Peyer's patch (tissue), 4 donors: ENCODE results near the gene GTF2F2.

Experiments used
- POLR2A ChIP-seq, 2 donors: fragments of 450-650 bp; IDR thresholded peaks; one replicate each; pipeline ENCODE4 v1.5.1; 2017; ENCODE audit warnings: antibody characterized with exemption in 2 of 2, mild to moderate bottlenecking in 2 of 2, moderate library complexity in 2 of 2
- TF ChIP-seq, protein P1 (sequence below), 6 experiments: fragments of 450-650 bp in 4 of 6; fragments of 200-600 bp in 2 of 6; sonication (generic) in 1 of 6; IDR thresholded peaks; one replicate each; pipeline ENCODE4 v1.5.1; 2017 to 2019; ENCODE audit warnings: antibody characterized with exemption in 6 of 6, mild to moderate bottlenecking in 3 of 6, moderate library complexity in 1 of 6

DNA sequence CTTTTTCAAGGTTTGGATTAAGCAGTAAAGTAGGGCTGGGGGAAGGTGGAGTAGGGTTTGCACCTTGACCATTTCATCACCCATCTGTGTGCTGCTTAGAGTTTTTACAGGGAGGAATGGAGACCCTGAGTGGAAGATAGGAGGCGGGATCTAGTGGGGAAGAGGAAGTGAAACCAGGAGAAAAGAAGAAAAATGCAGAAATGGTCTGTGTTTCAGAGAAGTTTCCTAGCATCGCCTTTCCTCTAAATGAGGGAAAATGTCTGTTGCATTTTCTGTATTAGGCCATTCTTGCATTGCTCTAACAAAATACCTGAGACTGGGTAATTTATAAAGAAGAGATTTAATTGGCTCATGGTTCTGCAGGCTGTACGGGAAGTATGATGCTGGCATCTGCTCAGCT lies 156.6 kb downstream of the GTF2F2 start:
- TF ChIP-seq, protein P1, sequence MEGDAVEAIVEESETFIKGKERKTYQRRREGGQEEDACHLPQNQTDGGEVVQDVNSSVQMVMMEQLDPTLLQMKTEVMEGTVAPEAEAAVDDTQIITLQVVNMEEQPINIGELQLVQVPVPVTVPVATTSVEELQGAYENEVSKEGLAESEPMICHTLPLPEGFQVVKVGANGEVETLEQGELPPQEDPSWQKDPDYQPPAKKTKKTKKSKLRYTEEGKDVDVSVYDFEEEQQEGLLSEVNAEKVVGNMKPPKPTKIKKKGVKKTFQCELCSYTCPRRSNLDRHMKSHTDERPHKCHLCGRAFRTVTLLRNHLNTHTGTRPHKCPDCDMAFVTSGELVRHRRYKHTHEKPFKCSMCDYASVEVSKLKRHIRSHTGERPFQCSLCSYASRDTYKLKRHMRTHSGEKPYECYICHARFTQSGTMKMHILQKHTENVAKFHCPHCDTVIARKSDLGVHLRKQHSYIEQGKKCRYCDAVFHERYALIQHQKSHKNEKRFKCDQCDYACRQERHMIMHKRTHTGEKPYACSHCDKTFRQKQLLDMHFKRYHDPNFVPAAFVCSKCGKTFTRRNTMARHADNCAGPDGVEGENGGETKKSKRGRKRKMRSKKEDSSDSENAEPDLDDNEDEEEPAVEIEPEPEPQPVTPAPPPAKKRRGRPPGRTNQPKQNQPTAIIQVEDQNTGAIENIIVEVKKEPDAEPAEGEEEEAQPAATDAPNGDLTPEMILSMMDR (IDR thresholded peaks at IDR 0.05) = no peak
- no peak for TF ChIP-seq POLR2A (IDR thresholded peaks at IDR 0.05)
